Left ventricle myocardium inferior (tissue), 1 donor: ENCODE data around the gene CACTIN. TPM values are rescaled to one million over a fixed set of nuclear protein-coding genes. Genes with fewer than 3 reads are reported as not detected.

Source experiments
- DNase-seq: peaks from one replicate; pipeline ENCODE4 v3.0.0-alpha.2; 2020
- H3K27ac ChIP-seq: fragments of 200-600 bp; replicated peaks from 2 replicates; pipeline ENCODE4 v1.8.0; 2021
- H3K27me3 ChIP-seq: fragments of 200-600 bp; 2 replicates; pipeline ENCODE4 v1.8.0; 2021; ENCODE audit warnings: low read depth
- H3K36me3 ChIP-seq: fragments of 200-600 bp; 2 replicates; pipeline ENCODE4 v1.8.0; 2021
- H3K4me1 ChIP-seq: fragments of 200-600 bp; 2 replicates; pipeline ENCODE4 v1.8.0; 2021
- H3K4me3 ChIP-seq: fragments of 200-600 bp; 2 replicates; pipeline ENCODE4 v1.8.0; 2021; ENCODE audit warnings: mild to moderate bottlenecking, moderate library complexity
- H3K9me3 ChIP-seq: fragments of 200-600 bp; replicated peaks from 2 replicates; pipeline ENCODE4 v1.8.0; 2021
- CTCF ChIP-seq: fragments of 200-600 bp; IDR thresholded peaks from 2 replicates; pipeline ENCODE4 v1.8.0; 2021; ENCODE audit warnings: antibody characterized with exemption, mild to moderate bottlenecking, borderline replicate concordance
- intact Hi-C: fragments of 100-400 bp; cut with micrococcal nuclease; formaldehyde crosslinking; loops from one replicate; pipeline ENCODE4 v1.11.0; 2022
- total RNA-seq: library from RNA; stranded (reverse); fragmentation: NEBNext Ultra II Directional; extraction: Animal tissue kit (Norgen Biotek cat#: 25700); gene quantifications from one replicate; pipeline ENCODE4 v1.2.1, GENCODE V29; 2021
- donor health status: DM: no; HTN: yes; CAD: no; lungs with severe emphysema.

CACTIN gene
- total RNA-seq, 1 donor from 2014 or later = 14.5 TPM

GRCh38 chr19:3644351-3645066 is 17.9 kb upstream of the CACTIN start:
- DNase-seq = no peak
- TF ChIP-seq CTCF = no peak
- intact Hi-C loops = no loop called here
- Histone ChIP-seq H3K4me1 (peaks cover 9% of the 10 kb centered on the region), H3K27me3 (no peaks in the 10 kb centered on the region), H3K9me3 (no peaks in the 10 kb centered on the region), H3K36me3 (peaks cover 80% of the 10 kb centered on the region), H3K27ac (no peak overlapping the region), H3K4me3 (no peak overlapping the region)

GRCh38 chr19:3643674-3644313 is 17.2 kb upstream of the CACTIN start:
- intact Hi-C loops = no loop called here
- Histone ChIP-seq H3K4me1 (peaks cover 9% of the 10 kb centered on the region), H3K27me3 (no peaks in the 10 kb centered on the region), H3K27ac (no peak overlapping the region), H3K9me3 (no peaks in the 10 kb centered on the region), H3K36me3 (peaks cover 87% of the 10 kb centered on the region), H3K4me3 (no peak overlapping the region)
- DNase-seq = no peak
- TF ChIP-seq CTCF = no peak

GRCh38 chr19:3642987-3643673 is 16.5 kb upstream of the CACTIN start:
- H3K9me3 ChIP-seq = no peaks in the 10 kb centered on the region
- intact Hi-C loops = no loop called here
- DNase-seq = no peak
- no peak overlapping the region for H3K27ac ChIP-seq
- peaks cover 9% of the 10 kb centered on the region for H3K4me1 ChIP-seq
- H3K36me3 ChIP-seq = peaks cover 87% of the 10 kb centered on the region
- TF ChIP-seq CTCF = no peak
- no peak overlapping the region for H3K4me3 ChIP-seq
- H3K27me3 ChIP-seq = no peaks in the 10 kb centered on the region

- Histone ChIP-seq H3K27me3 (no peaks in the 10 kb centered on the region), H3K4me1 (peaks cover 9% of the 10 kb centered on the region), H3K9me3 (no peaks in the 10 kb centered on the region), H3K4me3 (no peak overlapping the region), H3K36me3 (peaks cover 85% of the 10 kb centered on the region), H3K27ac (no peak overlapping the region)
- TF ChIP-seq CTCF = no peak
- no peak for DNase-seq
- intact Hi-C loops = no loop called here
Measured at GRCh38 chr19:3642296-3642695, 15.7 kb upstream of the CACTIN start.

- Histone ChIP-seq H3K4me3 (no peak overlapping the region), H3K27me3 (no peaks in the 10 kb centered on the region), H3K36me3 (peaks cover 89% of the 10 kb centered on the region), H3K9me3 (no peaks in the 10 kb centered on the region), H3K27ac (no peak overlapping the region), H3K4me1 (peaks cover 9% of the 10 kb centered on the region)
- TF ChIP-seq CTCF = no peak
- DNase-seq = no peak
- intact Hi-C loops = no loop called here
Measured at GRCh38 chr19:3641515-3642269, 15.1 kb upstream of the CACTIN start.
